ENCODE measurements around the gene GRIA4.

GRCh38 chr11:105757107-105757506 lies 147.2 kb downstream of the GRIA4 start:
- TF ChIP-seq POLR2AphosphoS5 (IDR thresholded peaks at IDR 0.05; ENCODE audit: low read depth, low read length) (no peak), REST (IDR thresholded peaks at IDR 0.05; ENCODE audit: insufficient read depth in 1 of 2, low read depth in 2 of 2, low read length in 2 of 2) (no peak), TAF1 (IDR thresholded peaks at IDR 0.05; ENCODE audit: borderline replicate concordance, insufficient read depth, low read length) (no peak), SIN3A (IDR thresholded peaks at IDR 0.05; ENCODE audit: borderline replicate concordance, insufficient read depth, low read length) (no peak)

Measured in PFSK-1 (cell line).